ENCODE measurements around the gene EHBP1.

- TF ChIP-seq MEIS1 (CRISPR knock-in tag; IDR thresholded peaks at IDR 0.05; ENCODE audit: borderline replicate concordance) (no peak), ZSCAN30 (tag by site-specific recombination; IDR thresholded peaks at IDR 0.05) (no peak), ZNF549 (tag by site-specific recombination; IDR thresholded peaks at IDR 0.05) (no peak), CTCF (tag by site-specific recombination; IDR thresholded peaks at IDR 0.05) (no peak), ZNF513 (tag by site-specific recombination; IDR thresholded peaks at IDR 0.05) (no peak), ZNF433 (tag by site-specific recombination; IDR thresholded peaks at IDR 0.05; ENCODE audit: low read depth) (no peak)
Observed at GRCh38 chr2:62713837-62714236, 8.3 kb downstream of the EHBP1 start.
